Measurements from ENCODE around the gene GABRB3.

Gene GABRB3

DNA sequence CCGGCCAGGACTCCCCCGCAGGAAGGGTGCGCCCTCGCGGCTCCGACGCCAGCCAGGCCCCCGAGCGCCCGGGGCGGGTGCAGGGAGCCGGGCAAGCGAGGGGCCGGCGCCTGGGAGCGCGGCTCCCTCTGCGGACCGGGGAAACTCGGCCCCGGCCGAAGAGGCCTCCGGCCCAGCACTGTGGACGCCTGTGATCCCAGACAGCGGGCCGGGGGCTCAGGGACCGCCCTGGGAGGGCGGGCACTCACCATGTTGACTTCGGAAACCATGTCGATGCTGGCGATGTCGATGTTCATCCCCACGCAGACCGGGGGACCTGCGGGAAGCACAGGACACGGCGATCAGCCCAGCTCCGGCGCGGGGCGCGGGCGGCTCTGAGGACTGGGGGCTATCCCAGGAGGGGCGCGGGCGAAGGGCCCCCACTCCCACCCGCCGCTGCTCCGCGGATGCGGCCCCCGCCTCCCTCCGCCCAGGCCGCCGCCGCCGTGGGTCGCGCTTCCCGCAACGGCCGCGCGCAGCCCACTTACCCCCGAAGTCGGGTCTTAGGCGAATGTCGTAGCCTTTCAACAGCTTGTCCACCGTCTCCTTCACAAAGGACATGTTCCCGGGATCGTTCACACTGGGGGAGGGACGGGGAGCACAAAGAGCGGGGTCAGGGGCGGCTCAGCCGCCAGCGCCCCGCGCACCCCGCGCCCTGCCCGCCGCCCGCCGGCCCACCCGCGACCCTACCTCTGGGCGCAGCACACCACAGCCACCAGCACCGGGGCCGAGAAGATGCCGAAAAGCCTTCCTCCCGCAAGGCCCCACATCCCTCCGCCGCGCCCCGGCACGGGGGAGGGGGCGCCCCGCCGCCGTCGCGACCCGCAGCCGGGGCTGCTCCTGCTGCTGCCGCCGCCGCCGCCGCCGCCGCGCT, at the start of gene GABRB3:
GABRB3 (minus strand) TSS at position 913 of the 913 bp plus-strand sequence.
- no peak for DNase-seq

DNA sequence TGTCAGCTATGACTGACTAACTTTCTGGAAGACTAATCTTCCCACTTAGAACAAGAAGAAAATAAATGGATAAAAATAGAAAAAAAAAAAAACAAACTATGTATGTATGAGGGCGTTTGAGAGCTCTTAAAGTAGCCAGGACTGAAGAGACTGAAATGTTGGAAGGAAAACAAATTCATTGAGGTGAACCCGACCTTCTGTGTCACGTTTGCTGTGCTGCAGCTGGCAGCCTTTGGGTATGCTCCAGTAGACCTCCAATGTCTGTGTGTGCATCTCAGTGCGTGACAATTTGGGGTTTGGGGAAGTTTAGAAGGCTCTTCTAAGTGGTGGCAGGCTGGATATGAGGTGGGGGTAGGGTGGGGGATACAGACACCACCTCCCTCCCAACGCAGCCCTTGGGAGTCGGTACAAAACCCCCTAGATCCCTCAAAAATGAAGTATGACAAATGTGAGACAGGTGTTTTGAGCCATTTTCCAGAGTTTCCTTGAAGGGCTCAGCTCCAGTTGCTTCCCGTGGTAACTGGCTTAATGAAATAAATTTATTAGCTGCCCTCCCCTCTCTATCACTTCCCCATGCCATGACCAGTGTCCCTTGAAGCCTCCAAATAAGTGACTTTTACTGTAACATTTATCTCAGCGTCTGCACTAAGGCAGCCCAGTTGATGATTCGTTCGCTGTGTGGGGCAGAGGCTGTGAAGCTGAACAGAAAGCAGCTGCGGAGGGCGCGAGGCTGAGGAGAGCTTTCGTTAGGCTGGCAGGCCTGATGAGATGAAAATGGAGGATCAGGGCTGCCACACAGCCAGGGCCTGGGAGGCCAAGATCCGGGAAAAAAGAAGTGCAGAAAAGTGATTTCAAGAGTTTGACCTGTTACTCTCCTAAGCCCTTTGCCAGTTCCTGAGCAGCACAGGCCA, 34.9 kb upstream of the GABRB3 start:
- DNase-seq: no peak

DNA sequence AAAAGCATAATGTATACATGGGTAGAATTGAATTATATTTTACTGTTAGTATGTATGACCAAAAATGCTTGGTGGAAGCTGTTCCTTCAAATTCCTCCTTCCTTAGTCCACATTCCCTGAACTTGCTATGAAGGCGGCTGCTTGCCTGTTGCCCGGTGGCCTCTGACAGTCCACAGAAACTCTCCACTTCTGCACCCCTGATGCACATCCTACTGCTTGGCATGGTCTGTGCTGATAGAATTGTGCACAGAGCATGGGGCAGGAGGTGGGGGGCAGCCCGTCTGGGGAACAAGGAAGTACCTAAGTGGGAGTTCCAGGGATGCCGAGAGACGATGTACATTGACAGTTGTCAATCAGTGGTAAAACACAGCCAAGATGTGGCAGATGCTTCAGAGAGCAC, 33.7 kb upstream of the GABRB3 start:
- DNase-seq: no peak

DNA sequence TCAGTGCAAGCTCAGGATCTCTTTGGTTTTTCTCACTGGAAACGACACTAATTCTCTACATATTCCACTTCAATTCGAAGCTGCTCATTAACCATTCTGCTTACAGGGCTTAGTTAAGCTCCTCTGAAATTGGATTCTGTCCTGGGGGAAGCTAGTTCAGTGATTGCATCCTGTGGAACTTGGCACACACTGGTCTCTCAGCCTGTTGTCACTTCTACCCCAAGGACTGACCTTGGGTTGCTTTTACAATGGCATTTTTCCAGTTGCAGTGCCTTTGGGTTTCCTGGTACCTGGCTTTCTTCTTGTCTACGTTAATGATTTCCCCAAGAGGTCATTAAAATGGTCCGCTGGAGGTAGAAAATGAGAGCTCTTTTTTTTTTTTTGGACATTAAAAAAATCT, 33.3 kb upstream of the GABRB3 start:
- DNase-seq: no peak

DNA sequence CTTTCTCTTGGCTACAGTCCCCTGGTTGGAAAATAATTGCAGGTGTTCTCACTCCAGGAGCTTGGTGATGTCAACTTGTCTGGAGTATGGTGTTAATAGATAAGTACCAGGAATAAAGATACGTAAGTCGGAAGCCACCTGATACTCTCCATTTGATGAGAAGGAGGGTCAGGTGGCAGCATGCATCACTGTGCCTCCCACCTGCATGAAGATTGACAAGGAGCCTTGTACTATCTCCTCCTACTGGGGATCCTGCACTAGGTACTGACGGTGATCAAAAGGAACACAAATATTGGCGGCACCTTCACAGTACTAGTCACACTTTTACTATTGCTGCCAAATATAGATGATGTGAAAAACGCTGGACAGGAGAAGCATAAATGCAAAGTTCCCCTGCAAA, 32.6 kb upstream of the GABRB3 start:
- no peak for DNase-seq

DNA sequence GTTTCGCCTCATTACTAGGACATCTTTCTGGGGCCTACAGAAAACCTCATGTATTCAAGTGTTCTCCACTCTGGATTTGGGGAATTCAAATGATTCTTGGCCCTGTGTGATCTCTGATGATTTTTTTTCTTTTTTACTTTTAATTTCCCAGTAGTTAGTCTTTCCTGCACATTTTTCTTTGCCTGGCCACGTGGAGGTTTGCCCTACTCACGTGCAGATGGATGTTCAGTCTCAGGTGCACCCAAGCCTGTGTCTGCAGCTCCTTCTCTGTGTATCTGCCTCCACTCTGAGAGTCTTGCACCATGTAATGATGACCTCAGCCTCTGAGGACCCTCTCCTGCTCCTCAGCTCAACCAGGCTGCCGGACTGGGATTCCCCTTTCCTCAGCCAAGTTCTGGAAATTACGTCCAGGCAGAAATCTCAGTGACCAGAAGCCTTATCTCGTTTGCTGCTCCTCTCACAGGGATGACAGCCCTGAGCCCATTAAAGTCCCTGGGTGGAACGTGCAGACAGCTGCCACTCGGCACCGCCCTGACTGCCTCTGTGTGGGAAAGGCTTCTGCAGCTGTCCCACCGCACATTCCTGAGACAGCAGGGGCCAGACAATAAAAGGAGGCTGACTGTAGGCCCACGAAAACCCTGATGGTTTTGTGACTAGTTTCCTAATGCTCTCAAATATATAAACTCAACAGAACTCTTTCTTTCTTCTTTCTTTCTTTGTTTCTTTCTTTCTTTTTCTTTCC, 31.4 kb upstream of the GABRB3 start:
- DNase-seq: no peak

DNA sequence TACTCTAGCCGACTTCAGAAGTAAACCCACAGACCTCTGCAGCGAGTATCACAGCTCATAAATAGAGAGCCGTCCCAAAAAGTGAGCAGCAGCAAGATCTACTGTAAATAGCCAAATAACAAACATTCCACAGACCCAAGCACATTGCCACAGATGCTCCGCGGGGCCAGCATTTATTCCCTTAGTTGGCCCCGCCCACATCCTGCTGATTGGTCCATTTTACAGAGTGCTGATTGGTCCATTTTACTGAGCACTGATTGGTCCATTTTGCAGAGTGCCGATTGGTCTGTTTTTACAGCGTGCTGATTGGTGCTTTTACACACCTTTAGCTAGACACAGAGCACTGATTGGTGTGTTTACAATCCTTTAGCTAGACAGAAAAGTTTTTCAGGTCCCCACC, 17.3 kb upstream of the GABRB3 start:
- DNase-seq: no peak

DNA sequence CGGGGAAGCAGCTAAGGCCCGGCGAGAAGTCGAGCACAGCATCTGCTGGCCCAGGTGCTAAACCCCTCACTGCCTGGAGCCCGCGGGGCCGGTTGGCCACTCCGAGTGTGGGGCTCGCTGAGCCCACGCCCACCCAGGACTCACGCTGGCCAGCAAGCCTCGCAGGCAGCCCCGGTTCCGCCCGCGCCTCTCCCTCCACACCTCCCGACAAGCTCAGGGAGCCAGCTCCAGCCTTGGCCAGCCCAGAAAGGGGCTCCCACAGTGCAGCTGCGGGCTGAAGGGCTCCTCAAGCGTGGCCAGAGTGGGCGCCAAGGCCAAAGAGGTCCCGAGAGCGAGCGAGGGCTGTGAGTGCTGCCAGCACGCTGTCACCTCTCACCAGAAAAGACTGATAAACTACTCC, 8.9 kb upstream of the GABRB3 start:
- DNase-seq: no peak

DNA sequence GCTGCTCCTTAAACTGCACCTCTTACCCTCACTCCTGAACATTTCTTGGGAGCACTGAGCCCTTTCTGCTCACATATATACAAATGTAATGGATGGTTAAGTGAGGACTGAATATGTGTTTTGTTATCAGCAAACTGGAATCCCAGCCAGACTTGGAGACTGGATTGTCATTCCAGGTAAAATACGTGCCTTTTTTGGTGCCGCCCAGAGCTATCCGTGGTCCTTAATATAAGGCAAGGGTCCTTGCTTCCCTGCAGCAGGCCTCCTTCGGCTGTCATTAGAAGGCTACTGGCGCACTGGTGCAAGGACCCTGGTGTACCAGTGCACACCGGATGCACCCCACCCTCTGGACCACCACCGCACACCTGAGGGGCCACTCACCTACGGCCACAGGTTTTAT, 1.1 kb upstream of the GABRB3 start:
- DNase-seq: no peak

DNA sequence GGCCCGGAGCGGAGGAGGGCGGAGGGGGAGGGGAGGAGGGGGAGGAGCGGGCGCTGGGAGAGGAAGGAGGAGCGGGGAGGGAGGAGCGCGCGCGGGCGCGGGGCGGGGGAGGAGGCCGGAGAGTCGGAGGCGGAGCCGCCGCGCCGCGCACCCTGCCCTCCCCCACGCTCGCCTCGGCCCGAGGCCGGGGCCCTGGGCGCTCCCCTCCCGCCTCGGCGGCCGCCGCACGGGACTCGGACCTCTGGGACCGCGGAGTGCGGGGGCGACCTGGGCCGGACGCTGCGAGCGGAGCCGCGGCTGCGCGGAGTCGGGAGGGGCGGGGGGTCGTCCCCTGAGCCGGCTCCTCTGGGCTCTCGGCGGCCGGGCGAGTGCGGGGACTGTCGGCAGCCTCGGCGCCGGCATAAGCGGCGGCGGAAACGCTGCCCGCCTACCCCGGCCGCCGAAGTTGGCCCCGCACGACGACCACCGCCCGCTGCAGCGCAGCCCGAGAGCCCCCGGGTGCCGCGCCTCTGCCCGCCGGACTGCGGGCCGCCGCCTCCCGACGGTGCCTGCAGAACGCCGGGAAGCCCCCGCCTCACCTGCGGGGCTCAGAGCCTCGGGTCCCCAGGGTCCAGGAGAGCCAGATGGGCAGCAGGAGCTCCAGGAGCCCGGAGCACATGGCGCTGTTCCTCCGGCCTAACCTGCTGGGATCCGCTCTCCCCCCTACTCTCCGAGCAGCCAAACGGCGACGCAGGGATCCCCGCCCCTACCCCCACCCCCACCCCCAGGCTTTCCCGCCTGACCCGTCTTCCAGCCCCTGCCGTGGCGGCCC, 406 bp upstream of the GABRB3 start:
- peak; percentile 12 for DNase-seq

DNA sequence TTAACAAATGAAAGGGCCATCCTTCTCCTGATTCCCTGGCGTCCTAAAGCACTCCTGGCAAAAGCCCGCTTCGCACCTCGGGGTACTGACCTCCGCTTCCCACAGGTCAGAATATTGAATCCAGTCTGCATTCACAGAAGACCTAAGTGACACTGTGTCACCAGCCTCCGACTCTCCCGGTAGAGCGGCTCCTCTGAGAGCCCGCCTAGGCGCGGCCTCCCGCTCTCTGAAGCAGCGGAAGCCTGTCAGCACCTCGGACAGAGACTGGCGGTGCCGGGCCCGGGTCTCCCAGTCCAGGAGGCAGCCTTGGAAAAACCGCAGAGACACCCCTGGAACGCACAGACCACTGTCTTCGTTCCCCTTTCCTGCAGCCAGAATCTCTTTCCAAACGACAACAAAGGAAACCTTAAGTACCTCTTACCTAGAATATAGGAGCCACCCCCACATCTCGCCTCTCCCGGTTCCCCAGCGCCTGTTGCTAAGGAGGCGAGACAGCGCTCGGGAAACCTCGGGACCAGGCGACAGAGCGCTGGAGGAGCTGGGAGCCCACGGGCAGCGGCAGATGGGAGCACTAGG, 1.2 kb downstream of the GABRB3 start:
- peak; percentile 21 for DNase-seq

DNA sequence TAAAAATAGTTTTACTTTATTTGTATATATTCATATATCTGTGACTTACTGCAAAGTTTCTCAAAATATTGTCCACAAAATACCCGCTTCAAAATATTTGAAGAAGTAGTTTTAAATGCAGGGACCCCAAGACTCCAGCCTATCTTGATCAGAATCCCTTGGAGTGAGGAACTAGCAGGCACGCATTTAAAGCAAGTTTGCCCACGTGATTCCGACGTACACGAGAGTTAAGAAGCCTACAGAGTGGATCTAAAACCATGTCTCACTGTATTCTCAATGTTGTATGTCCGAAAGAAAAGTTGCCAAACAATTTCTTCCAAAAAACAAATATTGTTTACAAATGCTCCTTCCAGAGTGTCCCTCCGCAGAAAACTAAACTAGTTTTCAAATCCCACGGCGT, 1.7 kb downstream of the GABRB3 start:
- no peak for DNase-seq

DNA sequence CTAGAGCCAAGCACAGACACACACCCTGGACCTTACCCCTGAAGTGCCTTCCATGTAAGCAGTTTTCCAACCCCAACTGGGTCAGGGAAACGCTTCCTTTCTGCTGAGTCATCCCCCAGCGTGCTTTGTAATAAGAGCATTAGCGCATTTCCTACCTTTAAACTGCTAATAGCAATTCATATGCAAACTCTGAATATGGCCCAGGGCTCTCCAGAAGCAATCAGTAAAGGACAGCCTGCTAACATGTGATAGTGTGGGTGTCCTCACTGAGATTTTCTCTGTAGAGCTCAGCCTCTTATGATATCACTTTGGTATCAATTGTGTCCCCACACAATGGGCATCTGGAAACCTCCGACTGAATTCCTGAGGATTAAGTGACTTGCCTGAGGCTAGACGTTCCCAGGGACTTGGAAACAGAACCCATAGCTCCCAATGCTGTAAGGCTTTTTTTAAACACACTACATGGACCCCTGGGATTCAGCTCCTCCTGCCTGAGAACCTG, 5.6 kb downstream of the GABRB3 start:
- no peak for DNase-seq

DNA sequence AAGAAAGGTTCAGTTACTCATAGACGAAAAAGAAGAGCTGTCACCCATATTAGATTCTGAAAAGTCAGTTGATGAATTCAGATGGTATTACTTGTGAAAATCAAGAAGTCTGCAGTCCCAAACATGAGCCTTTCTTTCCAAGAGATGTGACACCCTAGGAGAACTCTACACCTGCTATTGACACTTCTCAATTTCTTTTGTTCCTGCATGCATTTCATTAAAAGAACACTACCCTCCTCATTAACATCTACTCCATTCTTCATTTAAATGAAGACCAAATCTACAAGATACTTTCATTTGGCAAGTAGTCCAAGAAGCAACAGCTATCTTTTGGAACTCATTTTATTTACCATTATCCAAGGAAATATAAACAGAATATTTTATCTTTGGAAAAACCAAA, 6.6 kb downstream of the GABRB3 start:
- no peak for DNase-seq

DNA sequence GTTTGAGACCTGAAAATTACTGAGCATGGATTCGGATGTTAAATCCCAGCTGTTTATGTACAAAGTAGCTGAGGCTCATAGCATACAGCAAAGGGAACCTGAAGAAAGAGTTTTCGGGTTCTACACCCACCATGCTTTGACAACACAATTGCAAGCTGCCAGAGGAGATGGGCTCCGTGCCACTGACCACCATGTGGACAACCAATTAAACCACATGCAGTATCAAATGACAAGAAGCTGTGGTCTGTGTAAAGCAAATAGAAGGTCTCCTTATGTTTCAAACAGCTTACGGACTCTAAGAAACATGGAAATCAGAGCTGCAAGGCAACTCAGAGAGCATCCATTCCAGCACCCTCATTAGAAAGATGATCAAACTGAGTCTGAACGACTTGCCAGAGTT, 12.9 kb downstream of the GABRB3 start:
- DNase-seq: no peak

DNA sequence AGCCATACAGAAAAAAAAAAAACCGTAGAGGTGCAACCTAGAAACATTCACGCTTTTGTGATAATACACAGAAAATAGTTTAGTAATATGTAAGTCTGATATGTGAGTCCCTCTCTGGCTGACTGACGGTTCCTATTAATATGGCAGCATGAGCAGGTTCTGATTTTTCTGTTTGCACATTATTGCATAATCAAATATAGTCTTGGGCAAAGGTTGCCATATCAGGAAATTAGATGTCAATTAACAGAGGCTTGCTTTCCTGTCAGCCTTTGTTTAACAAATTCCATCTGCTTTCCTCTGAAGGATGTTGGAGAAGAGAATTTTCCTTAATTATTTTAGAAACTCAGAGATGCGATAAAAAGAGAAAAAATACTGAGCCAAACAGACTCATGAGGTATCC, 14.8 kb downstream of the GABRB3 start:
- no peak for DNase-seq

DNA sequence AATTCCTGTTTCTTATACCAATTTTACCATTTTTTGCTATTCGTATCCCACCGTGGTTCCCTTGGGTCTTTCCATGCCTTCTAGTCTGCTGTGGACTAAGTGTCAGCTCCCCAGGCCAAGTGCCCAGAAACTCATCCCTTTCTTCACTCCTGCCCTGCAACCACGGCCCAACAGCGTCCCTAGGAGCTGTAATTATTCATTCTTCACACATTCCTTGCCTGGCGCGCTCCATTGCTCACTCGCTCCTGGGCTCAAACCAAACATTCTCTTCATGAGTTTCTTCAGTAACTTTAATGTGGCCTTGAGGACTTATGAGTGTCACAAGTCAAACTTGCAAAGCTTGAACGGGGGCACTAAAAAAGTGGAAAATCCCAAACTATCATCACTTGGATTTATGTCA, 15.7 kb downstream of the GABRB3 start:
- DNase-seq: no peak

DNA sequence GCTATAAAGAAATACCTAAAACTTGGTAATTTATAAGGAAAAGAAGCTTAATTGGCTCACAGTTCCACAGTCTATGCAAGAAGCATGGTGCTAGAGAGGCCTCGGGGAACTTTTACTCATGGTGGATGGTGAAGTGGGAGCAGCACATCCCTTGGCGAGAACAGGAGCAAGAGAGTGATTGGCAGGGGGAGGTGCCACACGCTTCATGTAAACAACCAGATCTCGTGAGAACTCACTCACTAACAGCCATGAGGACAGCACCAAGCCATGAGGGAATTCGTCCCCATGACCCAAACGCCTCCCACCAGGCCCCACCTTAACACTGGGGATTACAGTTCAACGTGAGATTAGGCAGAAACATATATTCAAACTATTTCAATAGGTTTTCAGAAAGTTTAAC, 28.0 kb downstream of the GABRB3 start:
- DNase-seq: no peak

DNA sequence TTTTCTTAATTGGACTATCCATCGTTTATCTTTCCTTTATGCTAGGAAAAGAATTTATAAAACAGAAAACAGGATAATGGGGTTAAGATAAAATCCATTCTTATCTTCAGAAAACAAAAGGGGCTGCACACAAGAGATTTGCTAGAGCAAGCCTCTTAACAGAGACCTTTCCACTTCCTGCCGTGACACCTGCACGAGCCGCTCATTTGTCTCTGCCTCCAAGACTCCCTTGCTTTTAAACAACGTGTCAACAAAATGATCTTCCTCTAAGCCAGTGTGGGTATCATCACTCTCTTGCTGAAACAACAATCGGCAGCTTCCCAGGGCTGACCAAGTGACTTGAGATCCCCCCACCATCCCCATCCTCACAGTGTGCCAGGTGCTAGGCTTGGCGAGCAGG, 33.1 kb downstream of the GABRB3 start:
- DNase-seq: no peak

DNA sequence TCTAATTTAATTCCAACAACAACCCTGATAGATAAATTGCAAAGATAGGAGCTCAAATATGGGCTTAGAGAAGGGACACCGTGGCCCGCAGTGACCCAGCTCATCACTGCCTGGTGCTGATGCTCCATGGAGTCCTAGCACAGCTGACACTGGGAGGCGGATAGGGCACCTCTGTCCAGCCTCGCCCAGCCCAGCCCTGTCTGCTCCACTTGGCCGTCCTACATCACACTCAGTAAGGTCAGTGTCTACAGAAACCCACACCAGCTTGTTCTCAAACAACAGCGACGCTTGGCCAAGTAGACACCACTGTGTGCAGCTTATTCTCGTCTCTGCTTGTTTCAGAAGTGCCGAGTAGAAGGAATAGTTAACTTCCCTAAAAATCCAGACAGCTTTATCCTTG, 33.9 kb downstream of the GABRB3 start:
- DNase-seq: no peak

DNA sequence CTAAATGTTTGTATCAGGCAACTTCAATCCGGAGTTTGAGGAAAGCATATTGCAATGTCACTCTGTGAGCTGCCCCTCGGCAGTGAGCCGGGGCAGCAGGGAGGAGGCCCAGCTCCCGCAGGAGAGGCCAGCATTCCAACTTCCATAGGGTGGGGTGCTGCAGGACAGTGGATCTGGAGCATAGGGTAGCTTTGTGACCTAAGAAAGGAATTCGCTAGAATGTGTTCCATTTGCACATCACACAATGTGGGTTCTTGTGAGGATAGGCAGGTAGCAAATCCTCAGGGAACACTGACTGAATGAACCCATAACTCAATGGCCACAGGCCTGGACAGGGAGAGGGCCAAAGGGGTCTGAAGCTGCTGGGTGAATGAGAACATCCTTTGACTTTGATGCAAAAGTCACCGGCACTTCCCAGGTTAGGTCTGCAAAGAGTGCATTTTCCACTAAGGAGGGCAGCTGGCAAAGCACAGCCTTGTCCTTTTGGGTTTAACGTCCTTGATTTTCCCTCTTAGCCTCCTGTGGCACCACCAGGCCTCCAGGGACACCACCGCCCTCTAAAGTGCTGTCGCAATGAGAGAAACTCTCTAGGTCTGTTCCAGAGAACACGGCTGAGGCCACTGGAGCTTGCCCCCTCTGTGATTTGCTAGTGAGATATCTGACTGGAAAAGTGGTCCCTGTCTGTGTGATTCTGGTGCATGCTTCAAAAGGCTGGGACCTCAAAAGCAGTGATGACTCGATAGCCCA, 36.2 kb downstream of the GABRB3 start:
- DNase-seq: no peak
